Measurements from ENCODE around the gene COMMD9.

The COMMD9 gene

DNA sequence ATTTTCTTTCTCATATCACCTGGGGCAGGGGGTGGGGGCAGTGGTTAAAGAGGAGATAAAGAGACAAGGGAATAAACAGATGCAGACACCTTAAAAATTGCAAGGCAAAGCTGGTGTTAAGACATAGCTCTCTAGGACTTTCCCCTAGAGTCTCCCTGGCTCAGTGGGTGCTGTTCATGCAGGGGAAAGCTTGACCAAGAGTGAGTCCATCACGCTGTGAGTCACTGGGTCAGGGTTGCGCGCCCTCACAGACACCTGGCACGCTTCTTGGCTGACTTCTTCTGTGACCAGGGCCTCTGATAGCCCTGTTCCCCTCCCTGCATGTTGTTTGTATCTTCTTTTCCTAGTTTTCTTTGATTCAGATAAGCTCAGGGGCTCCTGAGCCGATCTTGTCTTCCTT is 31.9 kb downstream of the COMMD9 start:
- DNase-seq (ENCODE audit: insufficient read length, low spot score), result peak; percentile 37
- TF ChIP-seq POLR2A (IDR thresholded peaks at IDR 0.05; ENCODE audit: low read depth, low read length), result no peak
- FAIRE-seq, result peak; percentile 20

DNA sequence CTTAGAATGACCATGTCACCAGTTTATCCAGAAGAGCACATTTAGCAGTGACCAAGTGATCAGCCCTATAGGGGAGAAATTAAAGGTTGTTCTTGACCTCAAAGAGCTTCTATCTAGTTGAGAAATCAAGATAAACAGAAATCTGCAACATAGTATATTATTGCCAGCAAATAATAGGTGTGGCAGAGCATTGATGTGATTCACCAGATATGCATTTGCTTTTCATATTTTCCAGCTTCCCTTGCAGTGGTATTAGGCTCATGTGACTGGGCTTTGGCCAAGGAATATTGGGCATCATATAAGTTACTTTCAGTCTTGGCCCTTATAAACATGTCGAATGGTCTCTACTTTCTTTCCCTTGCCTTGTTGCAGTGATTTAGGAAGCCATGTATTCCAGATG is 34.5 kb downstream of the COMMD9 start:
- TF ChIP-seq POLR2A (IDR thresholded peaks at IDR 0.05; ENCODE audit: low read depth, low read length), result no peak
- DNase-seq (ENCODE audit: insufficient read length, low spot score) (no peak), FAIRE-seq (no peak)

DNA sequence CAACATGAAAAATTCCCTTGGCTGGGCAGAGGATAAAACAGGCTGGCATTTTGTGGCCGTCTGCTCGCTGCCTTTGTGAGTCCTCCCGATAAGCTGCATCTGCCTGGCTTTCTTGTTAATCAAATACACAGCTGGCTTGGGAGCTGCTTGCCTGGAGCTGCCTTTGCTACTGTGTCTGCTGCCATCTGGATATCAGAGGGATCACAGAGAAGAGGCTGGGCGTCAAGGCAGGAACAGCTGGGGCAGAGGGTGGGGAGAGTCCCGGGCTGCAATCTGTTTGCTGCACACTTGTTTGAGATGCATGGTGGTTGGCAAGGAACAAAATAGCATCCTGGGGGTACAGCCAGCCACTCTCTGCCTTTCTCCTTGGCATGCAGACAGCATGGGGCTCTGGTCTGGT is 36.0 kb downstream of the COMMD9 start:
- TF ChIP-seq POLR2A (IDR thresholded peaks at IDR 0.05; ENCODE audit: low read depth, low read length), result no peak
- no peak for FAIRE-seq
- DNase-seq (ENCODE audit: insufficient read length, low spot score), result no peak

DNA sequence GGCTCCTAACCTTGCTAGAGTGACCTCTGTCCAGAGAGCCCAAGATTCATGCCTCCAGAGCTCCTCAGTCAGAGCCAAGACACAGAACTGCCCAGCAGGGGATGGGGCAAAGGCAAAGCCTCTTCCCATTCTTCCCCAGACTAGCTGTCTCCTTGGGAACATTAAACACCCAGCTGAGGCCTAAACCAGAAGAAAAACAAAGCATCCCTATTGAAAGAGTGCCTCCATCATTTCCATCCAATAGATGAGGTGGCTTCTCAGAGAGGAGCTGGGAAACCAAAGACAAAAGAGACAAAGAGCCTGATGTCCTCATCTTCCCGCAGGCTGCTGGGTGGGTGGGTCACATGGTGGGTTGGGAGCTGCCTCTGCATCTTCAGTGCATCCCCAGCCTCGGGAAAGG is 37.4 kb downstream of the COMMD9 start:
- no peak for TF ChIP-seq POLR2A (IDR thresholded peaks at IDR 0.05; ENCODE audit: low read depth, low read length)
- DNase-seq (ENCODE audit: insufficient read length, low spot score) (no peak), FAIRE-seq (no peak)

DNA sequence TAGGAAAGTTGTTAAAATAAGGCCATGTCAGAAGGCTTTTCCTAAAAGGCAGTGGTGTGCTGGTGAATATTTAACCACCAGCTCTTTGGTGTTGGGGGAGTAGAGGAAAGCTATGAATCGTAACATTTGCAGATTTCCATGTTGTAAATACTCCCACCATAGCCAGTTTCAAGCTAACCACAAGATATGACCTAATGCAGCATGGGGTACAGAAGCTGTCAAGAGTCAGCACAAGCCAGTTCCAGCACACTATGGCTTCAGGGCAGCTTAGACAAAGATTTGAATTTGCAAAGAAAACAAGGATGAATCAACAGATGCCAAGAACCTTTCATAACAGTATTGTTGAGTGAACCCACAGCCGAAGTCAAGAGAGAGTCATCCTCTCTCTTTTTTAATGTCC is 40.0 kb downstream of the COMMD9 start:
- peak; percentile 76 for FAIRE-seq
- DNase-seq (ENCODE audit: insufficient read length, low spot score), result peak; percentile 35
- no peak for TF ChIP-seq POLR2A (IDR thresholded peaks at IDR 0.05; ENCODE audit: low read depth, low read length)

DNA sequence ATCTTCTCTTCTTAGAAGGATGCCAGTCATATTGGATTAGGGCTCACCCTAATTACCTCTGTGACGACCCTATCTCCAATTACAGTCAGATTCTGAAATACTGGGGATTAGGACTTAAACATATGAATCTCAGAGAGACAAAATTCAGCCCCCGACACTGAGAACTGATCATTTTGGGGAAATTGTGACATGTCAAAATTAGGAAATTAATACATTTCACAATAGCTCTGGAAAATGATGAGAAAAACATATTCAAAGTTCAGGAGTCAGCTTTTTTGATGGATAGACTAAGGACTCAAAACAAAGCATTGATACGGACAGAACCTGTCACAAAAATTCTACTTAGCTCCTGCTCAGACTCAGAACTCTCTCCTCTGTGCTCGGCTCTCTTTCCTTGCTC is 40.8 kb downstream of the COMMD9 start:
- TF ChIP-seq POLR2A (IDR thresholded peaks at IDR 0.05; ENCODE audit: low read depth, low read length), result no peak
- FAIRE-seq, result no peak
- DNase-seq (ENCODE audit: insufficient read length, low spot score), result no peak

DNA sequence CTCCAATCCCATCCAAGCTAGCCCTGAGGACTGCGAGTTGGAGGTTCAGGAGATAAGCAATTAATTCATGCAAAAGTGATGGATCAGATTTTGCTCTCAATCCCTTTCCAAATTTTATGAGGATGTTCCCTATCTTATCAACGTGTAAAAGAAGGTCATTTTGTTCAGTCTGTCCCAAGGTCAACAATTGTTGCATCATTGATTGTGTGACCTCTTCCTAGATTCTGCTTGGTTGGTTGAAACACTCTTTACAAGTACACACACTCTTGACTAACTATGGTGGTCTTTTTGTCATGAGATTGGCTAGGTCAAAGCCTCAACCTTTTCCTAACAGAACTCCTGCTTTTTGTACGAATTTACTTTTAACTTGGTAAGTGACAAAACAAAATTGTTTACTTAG is 41.7 kb downstream of the COMMD9 start:
- DNase-seq (ENCODE audit: insufficient read length, low spot score), result no peak
- FAIRE-seq, result no peak
- no peak for TF ChIP-seq POLR2A (IDR thresholded peaks at IDR 0.05; ENCODE audit: low read depth, low read length)

DNA sequence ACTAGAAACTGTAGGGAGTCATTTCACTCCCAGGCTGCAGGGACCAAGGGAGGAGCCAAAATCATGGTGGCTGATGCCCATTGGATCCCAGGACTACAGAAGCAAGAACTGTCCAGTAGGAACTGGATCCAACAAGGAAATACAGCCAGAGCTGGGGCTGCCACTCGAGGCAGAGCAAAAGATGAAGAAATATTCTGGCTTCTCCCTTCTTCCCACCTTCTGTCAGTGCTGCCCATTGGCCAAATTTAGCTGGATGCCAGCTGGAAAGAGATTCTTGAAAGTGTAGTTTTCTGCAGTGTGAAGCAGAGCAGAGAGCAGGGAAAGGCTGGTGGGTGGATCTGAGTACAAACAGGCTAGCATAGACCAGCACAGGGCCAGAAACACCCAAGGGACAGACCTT is 45.6 kb downstream of the COMMD9 start:
- FAIRE-seq (no peak), DNase-seq (ENCODE audit: insufficient read length, low spot score) (no peak)
- TF ChIP-seq POLR2A (IDR thresholded peaks at IDR 0.05; ENCODE audit: low read depth, low read length), result no peak

DNA sequence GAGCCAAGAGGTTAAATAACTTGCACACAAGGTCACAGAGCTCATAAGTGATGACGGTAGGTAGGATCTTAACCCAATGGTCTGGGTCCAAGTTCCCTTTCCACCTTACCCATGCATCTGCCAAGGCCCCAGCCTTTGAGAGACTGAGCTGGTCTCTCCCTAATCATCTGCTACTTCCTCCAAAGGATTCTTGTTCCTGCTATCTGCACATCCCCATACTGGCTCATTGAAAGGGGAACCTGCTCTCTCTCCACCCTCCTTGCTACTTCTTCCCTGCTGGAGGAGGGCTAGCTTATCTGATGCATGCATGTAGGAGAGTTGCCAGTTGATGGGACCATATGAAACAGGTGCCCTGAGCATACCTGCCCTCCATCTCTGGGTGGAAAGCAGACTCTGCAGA is 47.7 kb downstream of the COMMD9 start:
- no peak for FAIRE-seq
- no peak for TF ChIP-seq POLR2A (IDR thresholded peaks at IDR 0.05; ENCODE audit: low read depth, low read length)
- DNase-seq (ENCODE audit: insufficient read length, low spot score), result no peak

DNA sequence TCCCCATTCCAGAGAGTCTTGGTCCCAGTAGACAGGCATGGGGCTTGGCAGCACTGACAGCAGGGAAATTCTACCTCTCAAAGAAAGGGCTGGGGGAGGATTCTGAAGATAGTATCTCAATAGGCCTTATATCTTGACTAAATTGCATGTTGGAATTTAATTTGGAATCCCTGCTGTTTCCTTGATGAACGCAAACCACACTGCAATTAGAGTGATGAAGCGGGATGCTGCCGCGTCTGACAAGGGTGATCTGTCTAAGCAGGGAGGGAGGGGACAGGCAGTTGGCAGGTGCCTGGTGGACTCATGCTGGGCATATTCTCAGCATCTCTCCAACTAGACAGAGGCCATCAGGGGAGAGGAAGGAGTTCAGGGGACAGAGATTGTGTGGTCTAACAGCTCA is 48.4 kb downstream of the COMMD9 start:
- DNase-seq (ENCODE audit: insufficient read length, low spot score) (no peak), FAIRE-seq (no peak)
- no peak for TF ChIP-seq POLR2A (IDR thresholded peaks at IDR 0.05; ENCODE audit: low read depth, low read length)

DNA sequence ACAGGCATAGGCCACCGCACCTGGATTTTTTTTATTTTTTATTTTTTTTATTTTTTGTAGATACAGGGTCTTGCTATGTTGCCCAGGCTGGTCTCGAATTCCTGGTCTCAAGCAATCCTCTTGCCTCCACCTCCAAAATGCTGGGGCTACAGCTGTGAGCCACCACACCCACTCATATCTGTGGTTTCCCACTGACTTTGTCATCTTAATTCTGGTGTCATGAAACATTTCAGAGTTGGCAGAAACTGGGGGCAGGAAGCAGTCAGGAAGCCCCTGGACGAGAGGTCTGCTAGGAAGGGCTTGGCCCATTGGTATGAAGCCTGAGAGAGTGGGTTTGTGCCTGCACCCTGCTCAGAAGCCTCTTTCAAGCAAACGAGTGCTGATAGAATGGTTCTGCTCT is 49.1 kb downstream of the COMMD9 start:
- DNase-seq (ENCODE audit: insufficient read length, low spot score), result no peak

DNA sequence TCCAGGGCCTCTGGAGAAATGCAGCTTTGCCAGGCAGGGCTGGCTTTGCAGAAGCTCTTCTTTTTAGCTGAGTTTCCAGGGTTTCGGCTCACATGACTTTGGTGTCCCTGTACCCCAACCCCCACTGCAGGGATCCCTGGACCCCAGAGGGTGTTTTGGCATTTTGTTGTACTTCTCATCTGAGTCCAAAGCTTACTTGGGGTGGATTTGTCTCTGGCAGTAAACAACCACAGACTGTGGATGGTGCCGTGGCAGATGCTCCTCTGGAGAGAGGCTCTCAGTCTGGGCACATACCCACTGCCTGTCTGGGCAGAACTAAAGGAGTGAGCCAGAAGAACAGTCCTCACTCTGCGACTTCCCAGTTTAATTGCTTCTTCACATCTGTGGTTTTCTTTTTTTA is 49.6 kb downstream of the COMMD9 start:
- no peak for TF ChIP-seq POLR2A (IDR thresholded peaks at IDR 0.05; ENCODE audit: low read depth, low read length)
- FAIRE-seq (no peak), DNase-seq (ENCODE audit: insufficient read length, low spot score) (no peak)

More for the DNA sequence above, 49.1 kb downstream of the COMMD9 start:
- no peak for TF ChIP-seq POLR2A (IDR thresholded peaks at IDR 0.05; ENCODE audit: low read depth, low read length)
- FAIRE-seq, result no peak

DNA sequence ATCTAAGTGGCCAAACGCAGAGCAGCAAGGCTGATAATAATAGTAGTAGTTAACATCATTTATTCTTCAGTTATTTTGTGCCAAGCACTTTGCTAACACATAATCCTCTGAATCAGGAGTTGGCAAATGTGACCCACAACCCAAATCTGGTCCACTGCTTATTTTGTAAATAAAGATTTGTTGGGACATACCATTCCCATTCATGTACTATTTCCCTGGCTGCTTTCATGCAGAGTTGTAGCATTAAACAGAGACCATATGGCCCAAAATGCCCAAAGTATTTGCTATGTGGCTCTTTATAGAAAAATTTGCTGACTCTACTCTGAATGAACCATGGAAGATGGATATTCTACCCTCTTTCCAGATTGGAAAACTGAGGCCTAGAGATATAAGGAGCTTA is 50.3 kb downstream of the COMMD9 start:
- FAIRE-seq (no peak), DNase-seq (ENCODE audit: insufficient read length, low spot score) (no peak)
- TF ChIP-seq POLR2A (IDR thresholded peaks at IDR 0.05; ENCODE audit: low read depth, low read length), result no peak

DNA sequence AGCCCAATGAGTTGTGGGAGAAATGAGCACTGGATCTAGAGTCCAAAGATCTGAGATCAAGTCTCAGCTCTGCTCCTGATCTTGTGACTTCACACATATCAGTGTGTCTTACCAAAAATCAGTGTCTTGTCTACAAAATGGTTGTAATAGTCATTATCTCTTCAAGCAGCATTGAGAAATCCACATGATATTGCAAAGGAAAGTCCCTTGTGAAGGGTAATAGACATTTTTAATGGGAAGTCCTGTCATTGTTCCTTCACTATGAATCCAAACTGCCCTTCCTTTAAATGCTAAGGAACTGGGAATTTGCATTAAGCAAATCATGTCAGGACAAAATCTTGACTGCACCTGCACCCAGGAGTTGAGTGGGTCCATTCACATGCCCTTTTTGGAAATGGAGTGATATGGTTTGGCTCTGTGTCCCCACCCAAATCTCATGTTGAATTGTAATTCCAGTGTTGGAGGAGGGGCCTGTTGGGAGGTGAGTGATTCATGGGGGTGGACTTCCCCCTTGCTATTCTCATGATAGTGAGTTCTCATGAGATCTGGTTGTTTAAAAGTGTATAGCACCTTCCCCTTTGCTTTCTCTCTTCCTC is 51.1 kb downstream of the COMMD9 start:
- no peak for FAIRE-seq

DNA sequence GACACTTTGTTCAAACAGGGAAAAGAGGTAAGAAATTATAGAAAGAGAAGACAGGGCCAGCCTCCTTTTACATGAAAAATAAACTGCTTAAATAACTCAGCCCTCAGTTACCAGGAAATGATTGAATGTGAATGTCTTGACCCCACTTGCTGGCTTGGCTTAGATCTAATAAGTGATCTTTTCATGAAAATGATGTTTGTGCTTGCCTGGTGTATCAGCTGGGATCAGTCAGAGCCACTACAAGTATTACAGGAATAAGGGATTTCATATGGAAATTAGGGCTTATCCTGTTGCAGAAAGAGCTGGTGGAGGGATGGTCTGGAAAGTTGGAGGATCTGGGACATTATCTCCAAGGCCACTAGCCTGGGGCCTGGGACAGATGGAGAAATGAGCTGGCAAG is 51.8 kb downstream of the COMMD9 start:
- TF ChIP-seq POLR2A (IDR thresholded peaks at IDR 0.05; ENCODE audit: low read depth, low read length), result no peak
- no peak for DNase-seq (ENCODE audit: insufficient read length, low spot score)
- FAIRE-seq, result no peak

More for the DNA sequence above, 51.1 kb downstream of the COMMD9 start:
- DNase-seq (ENCODE audit: insufficient read length, low spot score), result no peak
- no peak for TF ChIP-seq POLR2A (IDR thresholded peaks at IDR 0.05; ENCODE audit: low read depth, low read length)

DNA sequence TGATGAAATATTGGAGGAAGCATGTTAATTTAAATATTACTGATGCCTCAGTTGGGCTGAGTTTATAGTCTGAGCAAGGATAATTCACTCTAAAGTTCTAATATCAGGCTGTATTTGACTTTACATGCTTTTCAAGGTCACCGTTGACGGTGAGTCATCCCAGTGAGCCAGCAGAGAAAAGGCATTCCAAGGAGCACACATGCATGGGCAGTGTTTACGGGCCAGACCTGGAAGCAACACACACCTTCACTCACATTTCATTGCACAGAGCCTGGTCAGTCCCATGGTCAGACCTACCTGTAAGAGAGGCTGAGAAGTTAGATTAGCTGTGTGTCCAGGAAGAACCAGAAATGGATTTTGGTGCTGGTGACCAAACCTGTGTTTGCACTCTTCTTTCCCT is 53.5 kb downstream of the COMMD9 start:
- no peak for FAIRE-seq
- no peak for DNase-seq (ENCODE audit: insufficient read length, low spot score)
- no peak for TF ChIP-seq POLR2A (IDR thresholded peaks at IDR 0.05; ENCODE audit: low read depth, low read length)

Data from H54 (cell line).